Uterus (tissue), 2 donors: ENCODE measurements around the gene RPP30.
"Not testable (repeated sequence)": the region's sequence is repeated elsewhere in the genome, so short reads cannot be mapped to it uniquely, and the experiment has no call there.

ENCODE experiments used
- CTCF ChIP-seq, 4 experiments: fragments of 200-600 bp in 2 of 4; fragments of 450-650 bp in 2 of 4; sonication (generic) in 2 of 4; IDR thresholded peaks; one replicate each; pipeline ENCODE4 v1.5.1; 2016 to 2019; ENCODE audit warnings: antibody characterized with exemption in 4 of 4, mild to moderate bottlenecking in 2 of 4, moderate library complexity in 1 of 4
- POLR2A ChIP-seq, 2 donors: fragments of 450-650 bp; IDR thresholded peaks; one replicate each; pipeline ENCODE4 v1.6.1; 2016; ENCODE audit warnings: antibody characterized with exemption in 2 of 2, mild to moderate bottlenecking in 1 of 2, moderate library complexity in 1 of 2

GRCh38 chr10:90880059-90880719 lies 8.4 kb downstream of the RPP30 start:
- TF ChIP-seq CTCF (IDR thresholded peaks at IDR 0.05): peak; percentile 37 to 57 (median 46)
- not testable (repeated sequence) for TF ChIP-seq POLR2A (IDR thresholded peaks at IDR 0.05)
